IgD-negative memory B cell (primary cell): Measurements from ENCODE around the gene ATF6. TPM values are rescaled to one million over a fixed set of nuclear protein-coding genes. Genes with fewer than 3 reads are reported as not detected.
"Not testable (repeated sequence)": the region's sequence is repeated elsewhere in the genome, so short reads cannot be mapped to it uniquely, and the experiment has no call there.

ENCODE experiments used
- H3K27ac Mint-ChIP-seq, 3 donors: one replicate each; pipeline ENCODE4 v1.8.0; 2020 to 2022; ENCODE audit warnings: mild to moderate bottlenecking in 3 of 3, mixed read lengths in 3 of 3, moderate library complexity in 1 of 3
- H3K27me3 Mint-ChIP-seq: one replicate; pipeline ENCODE4 v1.8.0; 2021; ENCODE audit warnings: mixed read lengths
- H3K36me3 Mint-ChIP-seq: one replicate; pipeline ENCODE4 v1.8.0; 2020; ENCODE audit warnings: mild to moderate bottlenecking, mixed read lengths
- H3K4me1 Mint-ChIP-seq, 3 donors: one replicate each; pipeline ENCODE4 v1.8.0; 2020 to 2022; ENCODE audit warnings: mixed read lengths in 3 of 3, mild to moderate bottlenecking in 1 of 3
- H3K4me3 Mint-ChIP-seq, 4 donors: one replicate each; pipeline ENCODE4 v1.8.0; 2020 to 2022; ENCODE audit warnings: mild to moderate bottlenecking in 4 of 4, mixed read lengths in 4 of 4, moderate library complexity in 3 of 4
- H3K9me3 Mint-ChIP-seq, 3 donors: one replicate each; pipeline ENCODE4 v1.8.0; 2020 to 2021; ENCODE audit warnings: mixed read lengths in 3 of 3, mild to moderate bottlenecking in 1 of 3
- polyA plus RNA-seq: library from polyadenylated mRNA; unstranded; fragments of 300-500 nt; fragmentation: Illumina TruSeq; gene quantifications from one replicate; pipeline ENCODE4 v1.2.3, GENCODE V29; 2021

The ATF6 gene
- polyA plus RNA-seq, 1 donor from 2014 or later: 14.3 TPM

- Mint-ChIP-seq H3K4me1 (peaks cover 12 to 14% (median 13%) of the 10 kb centered on the region in 3 donors), H3K9me3 (no peaks in the 10 kb centered on the region), H3K36me3 (peaks cover 6% of the 10 kb centered on the region), H3K27me3 (no peaks in the 10 kb centered on the region), H3K4me3 (no peak overlapping the region), H3K27ac (peak overlapping the region in 1 of 3 donors; percentile 33)
Measured at GRCh38 chr1:161782886-161783285, 16.8 kb downstream of the ATF6 start.

DNA sequence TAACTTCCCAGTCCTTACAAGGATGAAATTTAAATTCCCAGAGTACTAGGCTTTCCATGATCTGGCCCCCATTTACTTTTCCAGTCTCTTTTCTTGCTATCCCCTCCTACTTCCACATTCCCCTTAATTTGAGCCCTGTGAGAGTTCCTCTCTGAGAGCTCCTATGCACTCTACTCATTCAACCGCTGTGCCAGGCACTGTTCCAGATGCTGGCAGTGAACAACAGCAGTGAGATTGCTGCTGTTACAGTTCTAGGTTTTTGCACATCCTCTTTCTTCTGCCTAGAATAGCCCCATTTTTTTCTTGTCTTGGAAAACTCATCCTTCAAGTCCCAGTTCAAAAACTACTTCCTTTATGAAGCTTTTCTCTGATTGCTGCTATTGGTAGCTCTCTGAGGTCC is 18.8 kb downstream of the ATF6 start:
- H3K36me3 Mint-ChIP-seq: peaks cover 6% of the 10 kb centered on the region
- H3K27me3 Mint-ChIP-seq: no peaks in the 10 kb centered on the region
- no peaks in the 10 kb centered on the region for H3K9me3 Mint-ChIP-seq
- peaks cover 0 to 7% (median 3%) of the 10 kb centered on the region in 3 donors for H3K4me1 Mint-ChIP-seq
- H3K27ac Mint-ChIP-seq: peak overlapping the region in 2 of 3 donors; percentile 26 to 28
- H3K4me3 Mint-ChIP-seq: no peak overlapping the region

DNA sequence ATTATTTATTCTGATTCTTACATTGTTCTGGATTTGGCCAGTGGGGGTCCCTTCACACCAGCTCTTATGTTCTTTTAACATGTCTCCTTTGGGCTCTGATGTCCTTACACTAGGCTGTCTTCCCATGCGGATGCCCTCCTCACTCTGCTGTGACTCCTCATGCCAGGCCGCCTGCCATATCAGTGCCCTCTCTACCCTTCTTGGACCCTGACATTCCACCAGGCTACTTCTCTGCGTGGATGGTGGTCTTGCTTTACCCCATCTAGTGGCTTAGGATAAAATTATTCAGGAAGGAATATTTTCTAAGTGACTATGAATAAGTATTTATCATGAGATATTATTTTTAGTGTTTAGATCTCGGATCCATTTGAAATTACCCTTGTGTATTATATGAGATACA is 21.2 kb downstream of the ATF6 start:
- H3K9me3 Mint-ChIP-seq: no peaks in the 10 kb centered on the region
- H3K4me1 Mint-ChIP-seq: peaks cover 0 to 3% (median 2%) of the 10 kb centered on the region in 3 donors
- H3K4me3 Mint-ChIP-seq: no peak overlapping the region
- no peaks in the 10 kb centered on the region for H3K27me3 Mint-ChIP-seq
- H3K36me3 Mint-ChIP-seq: peaks cover 4% of the 10 kb centered on the region
- no peak overlapping the region for H3K27ac Mint-ChIP-seq

DNA sequence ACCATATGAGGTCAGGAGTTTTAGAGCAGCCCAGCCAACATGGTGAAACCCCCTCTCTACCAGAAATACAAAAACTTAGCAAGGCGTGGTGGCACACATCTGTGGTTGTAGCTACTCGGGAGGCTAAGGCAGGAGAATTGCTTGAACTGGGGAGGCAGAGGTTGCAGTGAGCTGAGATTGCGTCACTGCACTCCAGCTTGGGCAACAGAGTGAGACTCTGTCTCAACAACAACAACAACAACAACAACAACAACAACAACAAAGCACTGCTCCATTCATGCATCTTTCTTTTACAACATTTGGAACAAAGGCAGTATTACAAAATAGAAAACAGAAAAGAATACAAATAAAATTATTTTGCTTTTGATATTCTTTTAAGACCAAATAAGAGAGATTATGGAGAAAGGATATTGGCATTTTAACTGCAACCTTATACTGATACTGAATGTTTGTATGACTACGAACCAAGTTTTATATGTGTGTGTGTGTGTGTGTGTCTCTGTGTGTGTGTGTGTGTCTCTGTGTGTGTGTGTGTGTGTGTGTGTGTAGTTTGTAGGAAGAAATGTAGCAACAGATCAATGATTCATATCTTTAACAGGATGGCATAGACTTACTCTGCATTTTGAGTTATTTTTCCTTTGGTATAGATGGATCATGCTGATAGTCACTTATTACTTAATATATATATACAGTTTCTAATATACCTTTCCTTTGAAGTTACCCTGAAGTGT is 24.6 kb downstream of the ATF6 start:
- no peaks in the 10 kb centered on the region for H3K36me3 Mint-ChIP-seq
- H3K27me3 Mint-ChIP-seq: no peaks in the 10 kb centered on the region
- no peak overlapping the region for H3K27ac Mint-ChIP-seq

DNA sequence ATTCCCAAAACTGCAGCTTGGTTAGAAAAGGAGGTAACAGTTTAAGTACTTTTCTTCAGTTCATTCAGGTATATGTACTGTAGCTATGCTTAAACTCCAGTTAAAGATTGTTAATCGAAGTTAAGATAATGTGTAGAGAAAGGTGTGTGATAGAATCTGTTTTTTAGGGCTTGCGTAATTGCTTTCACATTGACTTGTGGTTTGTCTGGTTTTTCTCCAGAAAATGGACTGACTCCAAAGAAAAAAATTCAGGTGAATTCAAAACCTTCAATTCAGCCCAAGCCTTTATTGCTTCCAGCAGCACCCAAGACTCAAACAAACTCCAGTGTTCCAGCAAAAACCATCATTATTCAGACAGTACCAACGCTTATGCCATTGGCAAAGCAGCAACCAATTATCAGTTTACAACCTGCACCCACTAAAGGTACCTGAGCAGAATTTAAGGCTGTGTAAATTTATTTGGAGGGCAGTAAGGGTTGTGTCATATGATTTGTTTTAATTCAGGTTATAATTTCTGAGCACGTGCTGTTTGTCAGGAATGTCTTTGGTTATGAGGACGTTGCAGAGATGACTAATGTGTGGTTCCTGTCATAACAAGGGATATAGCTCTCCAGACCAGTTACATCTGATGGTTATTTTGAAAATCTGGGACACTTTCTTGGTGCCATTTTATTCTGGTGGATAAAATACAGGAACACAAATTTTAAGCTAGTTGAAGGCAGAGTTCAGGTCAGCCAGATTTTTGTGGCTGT is 26.0 kb downstream of the ATF6 start:
- H3K4me1 Mint-ChIP-seq: peaks cover 0 to 3% (median 0%) of the 10 kb centered on the region in 3 donors
- H3K27ac Mint-ChIP-seq: no peak overlapping the region
- no peaks in the 10 kb centered on the region for H3K27me3 Mint-ChIP-seq
- H3K36me3 Mint-ChIP-seq: no peaks in the 10 kb centered on the region
- H3K4me3 Mint-ChIP-seq: no peak overlapping the region
- H3K9me3 Mint-ChIP-seq: no peaks in the 10 kb centered on the region

More for the DNA sequence above, 24.6 kb downstream of the ATF6 start:
- H3K4me1 Mint-ChIP-seq: peaks cover 0 to 3% (median 3%) of the 10 kb centered on the region in 3 donors
- no peak overlapping the region for H3K4me3 Mint-ChIP-seq
- H3K9me3 Mint-ChIP-seq: no peaks in the 10 kb centered on the region

DNA sequence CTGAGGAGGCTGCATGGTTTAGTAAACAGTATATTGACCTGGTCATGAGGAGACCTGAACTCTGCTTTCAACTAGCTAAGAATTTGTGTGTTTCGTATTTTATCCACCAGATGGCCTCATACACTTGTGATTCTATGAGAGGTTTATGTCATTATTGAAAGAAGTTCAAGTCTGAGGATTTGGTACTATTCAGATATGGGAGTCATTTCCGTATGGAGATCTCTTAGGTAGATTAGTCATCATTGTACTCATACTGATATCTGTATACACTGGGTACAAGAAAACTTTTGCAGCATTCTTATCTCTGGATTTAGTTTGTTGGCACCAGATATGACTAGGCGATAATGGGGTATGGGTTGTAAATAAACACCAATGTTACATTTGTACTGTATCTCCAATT is 26.6 kb downstream of the ATF6 start:
- H3K27me3 Mint-ChIP-seq: no peaks in the 10 kb centered on the region
- H3K4me1 Mint-ChIP-seq: peaks cover 0 to 3% (median 0%) of the 10 kb centered on the region in 3 donors
- H3K9me3 Mint-ChIP-seq: no peaks in the 10 kb centered on the region
- peak overlapping the region in 1 of 3 donors; percentile 5 for H3K27ac Mint-ChIP-seq
- no peak overlapping the region for H3K4me3 Mint-ChIP-seq
- H3K36me3 Mint-ChIP-seq: no peaks in the 10 kb centered on the region

DNA sequence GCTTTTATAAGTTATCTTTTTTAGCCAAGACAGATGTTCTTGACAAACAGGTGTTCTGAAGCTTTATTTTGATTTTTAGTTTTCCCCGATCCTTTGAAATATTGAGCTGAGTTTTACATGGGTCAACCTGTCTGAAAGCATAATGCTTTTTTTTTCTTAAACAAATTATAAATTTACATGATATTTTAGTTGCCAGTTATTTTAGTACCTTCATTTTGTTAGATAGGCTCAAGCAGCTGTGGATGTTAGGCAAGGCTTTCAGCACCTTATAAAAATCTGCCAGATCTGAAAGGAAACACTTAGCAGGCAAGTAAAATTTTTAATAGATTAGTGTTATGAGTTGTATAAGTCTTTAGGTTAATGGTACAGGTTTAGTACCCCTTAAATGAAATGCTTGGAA is 33.7 kb downstream of the ATF6 start:
- H3K9me3 Mint-ChIP-seq: no peaks in the 10 kb centered on the region
- H3K27me3 Mint-ChIP-seq: no peaks in the 10 kb centered on the region
- peaks cover 7% of the 10 kb centered on the region for H3K36me3 Mint-ChIP-seq
- H3K4me3 Mint-ChIP-seq: no peak overlapping the region
- no peaks in the 10 kb centered on the region for H3K4me1 Mint-ChIP-seq
- H3K27ac Mint-ChIP-seq: no peak overlapping the region

DNA sequence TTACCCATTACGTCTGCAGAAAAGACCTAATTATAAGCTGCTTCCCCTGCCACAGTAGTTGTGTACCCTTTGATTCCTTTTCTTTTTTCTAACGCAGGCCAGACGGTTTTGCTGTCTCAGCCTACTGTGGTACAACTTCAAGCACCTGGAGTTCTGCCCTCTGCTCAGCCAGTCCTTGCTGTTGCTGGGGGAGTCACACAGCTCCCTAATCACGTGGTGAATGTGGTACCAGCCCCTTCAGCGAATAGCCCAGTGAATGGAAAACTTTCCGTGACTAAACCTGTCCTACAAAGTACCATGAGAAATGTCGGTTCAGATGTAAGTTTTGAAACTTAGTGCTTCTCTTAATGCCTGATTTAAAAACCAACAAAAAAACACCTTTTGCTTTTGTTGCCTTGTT is 35.8 kb downstream of the ATF6 start:
- Mint-ChIP-seq H3K27ac (no peak overlapping the region), H3K9me3 (no peaks in the 10 kb centered on the region), H3K4me1 (peaks cover 2 to 4% (median 3%) of the 10 kb centered on the region in 3 donors), H3K4me3 (no peak overlapping the region), H3K27me3 (no peaks in the 10 kb centered on the region), H3K36me3 (peaks cover 10% of the 10 kb centered on the region)

DNA sequence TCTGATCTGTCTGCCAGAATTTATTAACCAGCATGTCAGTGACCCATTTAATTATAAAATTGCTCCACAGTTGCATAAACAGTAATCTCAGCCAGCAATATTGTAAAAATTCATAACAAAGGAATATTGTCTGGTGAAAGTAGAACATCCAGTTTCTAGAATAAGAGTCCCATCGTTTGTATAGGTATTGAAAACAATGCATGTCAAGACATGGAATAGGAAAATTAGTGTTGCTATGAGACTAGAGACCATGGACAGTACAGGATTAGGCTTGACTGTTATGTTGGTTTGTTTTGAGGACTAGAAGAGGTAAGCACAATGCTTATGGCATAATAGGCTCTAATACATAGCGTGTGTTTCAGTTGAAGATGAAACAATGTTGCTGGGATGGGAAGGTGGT is 37.1 kb downstream of the ATF6 start:
- Mint-ChIP-seq H3K27ac (peak overlapping the region in 1 of 3 donors; percentile 88), H3K9me3 (no peaks in the 10 kb centered on the region), H3K4me3 (no peak overlapping the region), H3K4me1 (peaks cover 6 to 9% (median 9%) of the 10 kb centered on the region in 3 donors), H3K36me3 (peaks cover 13% of the 10 kb centered on the region), H3K27me3 (no peaks in the 10 kb centered on the region)

DNA sequence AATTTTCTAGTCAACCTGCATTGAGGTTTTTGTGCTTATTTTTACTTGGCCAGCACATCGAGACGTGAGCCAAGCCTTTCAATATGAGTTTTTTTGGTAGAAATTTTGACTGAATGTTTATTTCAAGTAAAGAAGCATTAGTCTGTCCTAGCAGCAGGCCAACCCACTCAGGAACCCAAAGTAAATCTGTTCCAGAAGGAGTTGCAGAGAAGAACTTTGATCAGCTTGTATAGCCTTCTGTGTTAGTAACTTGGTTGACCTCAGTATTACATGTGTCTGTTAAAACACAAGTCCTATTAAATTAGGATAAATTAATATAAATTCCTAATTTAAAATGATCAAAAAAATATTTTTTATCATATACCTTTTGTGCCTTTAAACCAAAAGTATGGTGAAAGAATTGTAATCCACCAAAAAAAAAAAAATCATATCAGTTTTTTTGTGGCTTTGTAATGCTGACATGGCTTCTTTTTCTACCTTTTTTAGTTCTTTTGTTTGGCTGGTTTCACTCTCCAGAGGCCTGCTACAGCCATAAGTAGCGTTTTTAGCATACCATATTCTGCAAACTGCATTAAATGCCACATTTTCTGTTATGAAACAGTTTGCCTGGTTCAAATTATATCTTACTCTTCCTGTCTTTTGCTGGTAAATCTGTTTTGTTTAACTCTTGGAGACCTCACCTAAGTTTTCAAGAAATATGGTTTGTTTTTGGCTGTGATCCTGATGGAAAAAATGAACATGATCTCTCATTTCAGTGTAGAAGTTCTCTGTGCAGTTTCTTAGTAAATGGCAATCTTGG is 39.5 kb downstream of the ATF6 start:
- Mint-ChIP-seq H3K4me1 (peaks cover 6 to 10% (median 9%) of the 10 kb centered on the region in 3 donors), H3K27me3 (no peaks in the 10 kb centered on the region), H3K27ac (peak overlapping the region in 1 of 3 donors; percentile 75), H3K36me3 (peaks cover 22% of the 10 kb centered on the region), H3K4me3 (no peak overlapping the region), H3K9me3 (peaks cover 0 to 6% (median 0%) of the 10 kb centered on the region in 3 donors)

GRCh38 chr1:161809202-161809601 is 43.1 kb downstream of the ATF6 start:
- Mint-ChIP-seq H3K4me1 (peaks cover 6 to 12% (median 9%) of the 10 kb centered on the region in 3 donors), H3K36me3 (peaks cover 26% of the 10 kb centered on the region)
- H3K27ac Mint-ChIP-seq, H3K4me3 Mint-ChIP-seq, H3K27me3 Mint-ChIP-seq, H3K9me3 Mint-ChIP-seq: not testable (repeated sequence)

DNA sequence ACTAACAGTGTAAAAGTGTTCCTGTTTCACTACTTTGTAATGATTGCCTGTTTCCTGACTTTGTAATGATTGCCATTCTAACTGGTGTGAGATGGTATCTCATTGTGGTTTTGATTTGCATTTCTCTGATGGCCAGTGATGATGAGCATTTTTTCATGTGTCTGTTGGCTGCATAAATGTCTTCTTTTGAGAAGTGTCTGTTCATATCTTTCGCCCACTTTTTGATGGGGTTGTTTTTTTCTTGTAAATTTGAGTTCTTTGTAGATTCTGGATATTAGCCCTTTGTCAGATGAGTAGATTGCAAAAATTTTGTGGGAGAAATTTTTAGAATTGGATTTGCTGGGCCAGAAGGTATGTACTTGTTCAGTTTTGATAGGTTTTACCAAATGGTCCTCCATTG is 43.5 kb downstream of the ATF6 start:
- not testable (repeated sequence) for H3K4me3 Mint-ChIP-seq, H3K27me3 Mint-ChIP-seq, H3K9me3 Mint-ChIP-seq
- H3K27ac Mint-ChIP-seq: peak overlapping the region in 1 of 3 donors; percentile 53
- peaks cover 6 to 12% (median 9%) of the 10 kb centered on the region in 3 donors for H3K4me1 Mint-ChIP-seq
- peaks cover 26% of the 10 kb centered on the region for H3K36me3 Mint-ChIP-seq

GRCh38 chr1:161810780-161811179 is 44.7 kb downstream of the ATF6 start:
- peaks cover 0 to 6% (median 0%) of the 10 kb centered on the region in 3 donors for H3K9me3 Mint-ChIP-seq
- no peaks in the 10 kb centered on the region for H3K27me3 Mint-ChIP-seq
- H3K4me3 Mint-ChIP-seq: no peak overlapping the region
- H3K27ac Mint-ChIP-seq: no peak overlapping the region
- H3K4me1 Mint-ChIP-seq: peaks cover 6 to 12% (median 9%) of the 10 kb centered on the region in 3 donors
- peaks cover 26% of the 10 kb centered on the region for H3K36me3 Mint-ChIP-seq

DNA sequence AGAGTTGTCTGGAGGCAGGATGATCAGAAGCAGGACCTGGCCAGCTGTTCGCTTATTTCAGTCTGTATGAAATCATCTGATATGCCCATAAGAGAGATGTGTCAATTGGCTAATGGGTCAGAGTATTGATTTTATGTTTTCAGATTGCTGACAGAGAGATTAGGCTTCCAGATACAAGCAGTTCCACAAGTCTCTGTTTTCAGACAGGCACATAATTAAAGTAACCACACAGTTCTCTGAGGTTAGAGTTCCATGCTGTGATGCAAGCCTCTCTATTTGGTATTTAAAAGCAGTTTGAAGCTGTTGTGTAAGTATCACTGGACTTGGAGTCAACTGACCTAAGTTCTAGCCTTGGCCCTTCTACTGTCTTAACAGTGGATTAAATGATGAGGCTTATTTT is 50.1 kb downstream of the ATF6 start:
- H3K27me3 Mint-ChIP-seq: no peaks in the 10 kb centered on the region
- no peak overlapping the region for H3K4me3 Mint-ChIP-seq
- H3K9me3 Mint-ChIP-seq: no peaks in the 10 kb centered on the region
- peaks cover 2 to 10% (median 2%) of the 10 kb centered on the region in 3 donors for H3K4me1 Mint-ChIP-seq
- peaks cover 12% of the 10 kb centered on the region for H3K36me3 Mint-ChIP-seq
- no peak overlapping the region for H3K27ac Mint-ChIP-seq

DNA sequence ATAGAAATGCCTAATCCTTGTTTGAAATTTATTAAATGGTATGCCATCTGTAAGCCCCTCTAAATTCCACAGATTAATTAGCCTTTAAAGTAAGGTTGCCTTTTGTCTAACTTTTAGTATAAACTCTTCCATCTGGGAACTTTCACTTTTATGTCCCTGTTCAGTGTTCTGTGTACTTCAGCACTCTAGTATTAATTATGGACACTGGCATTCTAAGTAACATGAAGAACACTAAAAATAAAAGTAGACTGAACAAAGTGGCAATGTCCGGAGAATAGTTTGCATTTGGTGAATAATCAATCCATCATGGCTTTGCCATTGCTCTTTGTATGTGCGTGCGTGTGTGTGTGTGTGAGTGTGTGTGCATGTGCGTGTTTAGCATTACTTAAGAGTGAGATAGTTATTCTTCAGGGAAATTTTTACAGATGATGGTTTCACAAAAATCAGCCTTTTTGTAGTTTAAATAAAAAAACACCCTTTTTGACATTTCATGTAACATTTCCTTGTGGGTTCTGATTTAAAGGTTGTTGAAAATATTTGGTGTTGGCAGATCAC is 51.1 kb downstream of the ATF6 start:
- no peaks in the 10 kb centered on the region for H3K9me3 Mint-ChIP-seq
- peaks cover 14% of the 10 kb centered on the region for H3K36me3 Mint-ChIP-seq
- no peak overlapping the region for H3K27ac Mint-ChIP-seq
- H3K4me1 Mint-ChIP-seq: peaks cover 0 to 10% (median 2%) of the 10 kb centered on the region in 3 donors
- no peak overlapping the region for H3K4me3 Mint-ChIP-seq
- H3K27me3 Mint-ChIP-seq: no peaks in the 10 kb centered on the region
